OCI-LY1 (cell line): Measurements from ENCODE around the gene QRFP.

Source experiments
- H2AFZ ChIP-seq: fragments of 200-600 bp; sonication (generic), shearing (Covaris generic); 2 replicates; pipeline ENCODE4 v1.6.0; 2014; ENCODE audit warnings: antibody characterized with exemption, mild to moderate bottlenecking, low read length
- H3F3A ChIP-seq: fragments of 200-600 bp; sonication (generic), shearing (Covaris generic); 2 replicates; pipeline ENCODE4 v1.6.0; 2014; ENCODE audit warnings: mild to moderate bottlenecking, antibody characterized with exemption, low read length, moderate library complexity; ENCODE audit not compliant: insufficient read depth
- H3K27ac ChIP-seq: fragments of 200-600 bp; sonication (generic); 2 replicates; pipeline ENCODE4 v1.5.1; 2014; ENCODE audit warnings: low read length, mixed run types, mild to moderate bottlenecking, low read depth; ENCODE audit not compliant: poor library complexity, severe bottlenecking
- H3K27me3 ChIP-seq: fragments of 200-600 bp; sonication (generic); 2 replicates; pipeline ENCODE4 v1.6.0; 2014; ENCODE audit warnings: antibody characterized with exemption, mild to moderate bottlenecking, low read length, moderate library complexity; ENCODE audit not compliant: insufficient read depth
- H3K36me3 ChIP-seq: fragments of 200-600 bp; sonication (generic); 2 replicates; pipeline ENCODE4 v1.6.1; 2014; ENCODE audit warnings: mild to moderate bottlenecking, antibody characterized with exemption, low read length, moderate library complexity, mixed read lengths; ENCODE audit not compliant: insufficient read depth
- H3K4me1 ChIP-seq: fragments of 200-600 bp; sonication (generic); 2 replicates; pipeline ENCODE4 v1.5.1; 2014; ENCODE audit warnings: mild to moderate bottlenecking, low read length, moderate library complexity; ENCODE audit not compliant: insufficient read depth, severe bottlenecking
- H3K4me2 ChIP-seq: fragments of 200-600 bp; sonication (generic), shearing (Covaris generic); 2 replicates; pipeline ENCODE4 v1.6.1; 2014; ENCODE audit warnings: low read length
- H3K4me3 ChIP-seq: fragments of 200-600 bp; sonication (generic); 2 replicates; pipeline ENCODE4 v1.5.1; 2014; ENCODE audit warnings: low read length, low read depth, mild to moderate bottlenecking, mixed read lengths; ENCODE audit not compliant: poor library complexity, severe bottlenecking
- H3K79me2 ChIP-seq: fragments of 200-600 bp; shearing (Covaris generic); 2 replicates; pipeline ENCODE4 v1.6.1; 2016; ENCODE audit warnings: mixed run types, low read length, mixed read lengths; ENCODE audit not compliant: insufficient read depth
- H3K9ac ChIP-seq: fragments of 200-600 bp; sonication (generic), shearing (Covaris generic); 2 replicates; pipeline ENCODE4 v1.6.1; 2014; ENCODE audit warnings: mild to moderate bottlenecking, low read length, mixed read lengths
- H3K9me2 ChIP-seq: fragments of 200-600 bp; sonication (generic), shearing (Covaris generic); 2 replicates; pipeline ENCODE4 v1.6.1; 2014; ENCODE audit warnings: low read depth, mild to moderate bottlenecking, low read length, mixed read lengths
- H3K9me3 ChIP-seq: fragments of 200-600 bp; shearing (Covaris generic); 2 replicates; pipeline ENCODE4 v1.6.1; 2014; ENCODE audit warnings: low read length, mixed read lengths
- H4K20me1 ChIP-seq: fragments of 200-600 bp; sonication (generic), shearing (Covaris generic); 2 replicates; pipeline ENCODE4 v1.6.0; 2016; ENCODE audit warnings: mild to moderate bottlenecking, low read length; ENCODE audit not compliant: insufficient read depth
- CTCF ChIP-seq: fragments of 200-600 bp; sonication (generic), shearing (Covaris generic); IDR thresholded peaks from 2 replicates; pipeline ENCODE4 v1.5.1; 2017; ENCODE audit warnings: mild to moderate bottlenecking, antibody characterized with exemption, low read length, moderate library complexity, mixed read lengths
- EZH2 ChIP-seq: fragments of 200-600 bp; sonication (generic), shearing (Covaris generic); IDR thresholded peaks from 2 replicates; pipeline ENCODE4 v1.8.0; 2017; ENCODE audit warnings: borderline replicate concordance, mixed run types, mild to moderate bottlenecking, antibody characterized with exemption, low read length, moderate library complexity, mixed read lengths

The QRFP gene

GRCh38 chr9:130870491-130871381 is 25.9 kb downstream of the QRFP start:
- TF ChIP-seq CTCF (no peak), EZH2 (no peak)
- Histone ChIP-seq H3K9ac (no peak overlapping the region), H3K4me1 (peaks cover 11% of the 10 kb centered on the region), H3K4me2 (no peak overlapping the region), H4K20me1 (no peaks in the 10 kb centered on the region), H3K9me2 (no peaks in the 10 kb centered on the region), H3F3A (no peaks in the 10 kb centered on the region), H2AFZ (no peak overlapping the region), H3K9me3 (no peaks in the 10 kb centered on the region), H3K27ac (no peak overlapping the region), H3K36me3 (peaks cover 10% of the 10 kb centered on the region; the same call in 1 of the 2 replicates), H3K27me3 (no peaks in the 10 kb centered on the region), H3K79me2 (no peaks in the 10 kb centered on the region), H3K4me3 (no peak overlapping the region)

DNA sequence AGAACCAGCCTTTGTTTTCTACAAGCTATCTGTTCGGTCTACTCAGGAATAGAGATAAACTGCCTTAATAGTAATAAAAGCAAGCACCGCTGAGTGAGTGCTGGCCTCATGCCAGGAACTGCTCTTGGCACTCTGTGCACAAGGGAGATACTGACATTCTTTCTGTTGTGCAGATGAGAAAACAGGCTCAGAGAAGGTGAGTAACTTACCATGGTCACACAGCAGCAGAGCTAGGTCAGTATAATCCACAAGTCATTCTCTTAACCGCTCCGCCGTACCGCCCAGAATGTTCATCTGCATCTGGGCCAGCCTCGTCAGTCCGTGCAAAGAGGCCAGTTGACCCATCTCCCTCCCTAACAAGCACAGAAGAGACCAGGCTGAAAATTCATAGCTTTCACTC is 27.4 kb downstream of the QRFP start:
- Histone ChIP-seq H3K4me1 (peaks cover 11% of the 10 kb centered on the region), H3K9ac (no peak overlapping the region), H3K79me2 (no peaks in the 10 kb centered on the region), H3K9me3 (no peaks in the 10 kb centered on the region), H4K20me1 (no peaks in the 10 kb centered on the region), H2AFZ (no peak overlapping the region), H3K27ac (no peak overlapping the region), H3K4me3 (no peak overlapping the region), H3K27me3 (no peaks in the 10 kb centered on the region), H3F3A (no peaks in the 10 kb centered on the region), H3K36me3 (peaks cover 7% of the 10 kb centered on the region; the same call in 1 of the 2 replicates), H3K4me2 (no peak overlapping the region), H3K9me2 (no peaks in the 10 kb centered on the region)
- TF ChIP-seq EZH2 = no peak
- no peak for TF ChIP-seq CTCF

- TF ChIP-seq EZH2 (no peak), CTCF (no peak)
- Histone ChIP-seq H3K4me3 (no peak overlapping the region), H3K4me2 (no peak overlapping the region), H3K9me2 (no peaks in the 10 kb centered on the region), H3K4me1 (peaks cover 11% of the 10 kb centered on the region), H3K36me3 (peaks cover under 1% of the 10 kb centered on the region; the same call in 1 of the 2 replicates), H3K27ac (no peak overlapping the region), H3K79me2 (no peaks in the 10 kb centered on the region), H2AFZ (no peak overlapping the region), H4K20me1 (no peaks in the 10 kb centered on the region), H3K9ac (no peak overlapping the region), H3K27me3 (no peaks in the 10 kb centered on the region), H3K9me3 (no peaks in the 10 kb centered on the region), H3F3A (no peaks in the 10 kb centered on the region)
These were observed 28.4 kb downstream of the QRFP start for GRCh38 chr9:130868230-130868629.
